HFFc6 (cell line): Measurements from ENCODE around the gene PODXL2. TPM values are rescaled to one million over a fixed set of nuclear protein-coding genes. Genes with fewer than 3 reads are reported as not detected.

Experiments used
- DNase-seq: peaks from one replicate; pipeline ENCODE4 v3.0.0-alpha.2; 2018
- H3K27ac Mint-ChIP-seq: 2 replicates; pipeline ENCODE4 v1.8.0; 2020; ENCODE audit warnings: mild to moderate bottlenecking, mixed read lengths
- H3K27me3 Mint-ChIP-seq: 2 replicates; pipeline ENCODE4 v1.8.0; 2021; ENCODE audit warnings: mild to moderate bottlenecking, moderate library complexity, mixed read lengths; ENCODE audit not compliant: insufficient read depth
- H3K36me3 Mint-ChIP-seq: 2 replicates; pipeline ENCODE4 v1.8.0; 2021; ENCODE audit warnings: low read depth, mixed read lengths
- H3K4me1 Mint-ChIP-seq: 2 replicates; pipeline ENCODE4 v1.8.0; 2020; ENCODE audit warnings: low read depth, mixed read lengths
- H3K4me3 Mint-ChIP-seq: 2 replicates; pipeline ENCODE4 v1.8.0; 2020; ENCODE audit warnings: mild to moderate bottlenecking, moderate library complexity, mixed read lengths
- H3K9me3 Mint-ChIP-seq: 2 replicates; pipeline ENCODE4 v1.8.0; 2020; ENCODE audit warnings: mild to moderate bottlenecking, mixed read lengths
- CTCF ChIP-seq: fragments of 200-600 bp; sonication (generic); IDR thresholded peaks from 2 replicates; pipeline ENCODE4 v1.5.0; 2021; ENCODE audit warnings: antibody characterized with exemption, mild to moderate bottlenecking
- total RNA-seq, 6 experiments: library from RNA; stranded (reverse); fragmentation: NEBNext Ultra II Directional; extraction: Animal tissue kit (Norgen Biotek cat#: 25700); gene quantifications; 2 replicates in 1 of 6; 3 replicates in 5 of 6; pipeline ENCODE4 v1.2.3, GENCODE V29; 2021

PODXL2 gene
- total RNA-seq, 6 experiments from 2014 or later: 0.09 TPM; not detected in 5

GRCh38 chr3:127669541-127670228 is 40.7 kb downstream of the PODXL2 start:
- Mint-ChIP-seq H3K27ac (no peak overlapping the region), H3K4me1 (peaks cover 29% of the 10 kb centered on the region), H3K9me3 (no peaks in the 10 kb centered on the region), H3K4me3 (no peak overlapping the region), H3K27me3 (peaks cover 3% of the 10 kb centered on the region), H3K36me3 (no peaks in the 10 kb centered on the region)
- no peak for TF ChIP-seq CTCF
- DNase-seq: no peak

DNA sequence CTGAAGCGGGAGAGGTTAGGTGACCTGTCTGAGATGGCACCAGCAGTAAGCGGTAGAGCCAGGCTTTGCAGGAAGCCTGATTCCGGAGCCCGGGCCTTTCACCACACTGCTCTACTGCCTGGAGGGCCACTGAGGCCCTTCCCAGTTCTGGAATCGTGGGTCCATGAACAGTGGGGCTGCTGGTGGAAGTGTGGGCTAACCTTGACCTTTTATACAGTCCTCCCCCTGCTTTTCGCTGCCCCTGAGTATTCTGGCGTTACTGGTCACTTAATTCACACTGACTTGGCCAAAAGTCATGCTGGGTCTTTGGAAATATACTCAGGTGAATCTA is 41.2 kb downstream of the PODXL2 start:
- H3K4me3 Mint-ChIP-seq: no peak overlapping the region
- H3K27ac Mint-ChIP-seq: no peak overlapping the region
- no peaks in the 10 kb centered on the region for H3K9me3 Mint-ChIP-seq
- H3K27me3 Mint-ChIP-seq: peaks cover 3% of the 10 kb centered on the region
- H3K36me3 Mint-ChIP-seq: no peaks in the 10 kb centered on the region
- DNase-seq: no peak
- no peak for TF ChIP-seq CTCF
- H3K4me1 Mint-ChIP-seq: peaks cover 25% of the 10 kb centered on the region

GRCh38 chr3:127670761-127671522 is 42.0 kb downstream of the PODXL2 start:
- Mint-ChIP-seq H3K36me3 (0 out of 2 replicates have a peak, but pooled peaks cover 3% of the 10 kb centered on the region), H3K27me3 (peaks cover 3% of the 10 kb centered on the region), H3K4me1 (peaks cover 18% of the 10 kb centered on the region), H3K9me3 (no peaks in the 10 kb centered on the region), H3K4me3 (peak overlapping the region; percentile 29; the same call in 1 of the 2 replicates), H3K27ac (no peak overlapping the region)
- DNase-seq: no peak
- TF ChIP-seq CTCF: no peak

DNA sequence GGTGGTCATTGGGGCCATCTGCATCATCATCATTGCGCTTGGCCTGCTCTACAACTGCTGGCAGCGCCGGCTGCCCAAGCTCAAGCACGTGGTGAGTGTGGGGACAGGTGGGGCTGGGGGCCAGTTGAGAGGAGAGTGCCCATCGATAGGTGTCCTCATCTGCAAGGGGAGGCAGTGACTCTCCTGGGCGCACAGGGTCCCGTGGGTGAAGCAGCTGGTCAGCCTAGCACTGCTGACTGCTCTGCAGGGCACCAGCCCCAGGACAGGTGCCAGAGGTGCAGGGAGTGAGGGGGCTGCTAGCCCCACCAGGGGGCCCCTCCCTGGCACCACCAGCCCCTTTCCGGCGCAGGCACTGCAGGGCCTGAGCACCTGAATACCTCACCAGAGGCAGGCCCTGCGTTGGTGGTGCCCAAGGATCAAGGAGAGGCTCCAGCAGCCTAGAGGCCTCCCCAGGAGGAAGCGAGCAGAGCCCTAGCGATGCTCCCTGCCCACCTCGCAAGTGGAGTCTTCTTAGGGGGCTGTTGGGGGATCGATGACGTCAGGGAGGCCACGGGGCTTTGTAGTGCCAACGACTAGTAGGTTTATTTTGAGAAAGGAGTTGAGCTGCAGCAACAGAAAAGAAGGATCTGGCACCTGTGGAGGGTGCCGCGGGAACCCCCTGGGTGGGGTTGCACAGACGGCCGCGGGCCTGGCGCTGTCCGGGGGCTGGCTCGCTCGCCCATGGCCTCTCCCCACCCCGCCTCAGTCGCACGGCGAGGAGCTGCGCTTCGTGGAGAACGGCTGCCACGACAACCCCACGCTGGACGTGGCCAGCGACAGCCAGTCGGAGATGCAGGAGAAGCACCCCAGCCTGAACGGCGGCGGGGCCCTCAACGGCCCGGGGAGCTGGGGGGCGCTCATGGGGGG is 42.8 kb downstream of the PODXL2 start:
- H3K27me3 Mint-ChIP-seq: peaks cover 3% of the 10 kb centered on the region
- no peak for DNase-seq

More for the DNA sequence above, 42.8 kb downstream of the PODXL2 start:
- Mint-ChIP-seq H3K27ac (peak overlapping the region; percentile 91), H3K4me1 (peaks cover 17% of the 10 kb centered on the region), H3K9me3 (no peaks in the 10 kb centered on the region), H3K36me3 (0 out of 2 replicates have a peak, but pooled peaks cover 3% of the 10 kb centered on the region), H3K4me3 (peak overlapping the region; percentile 87)
- TF ChIP-seq CTCF: no peak
